Stimulated activated CD8-positive, alpha-beta memory T cell treated with anti-CD3 and anti-CD28 coated beads, Interleukin-4, amount 100 ng/mL, for 24 hours (primary cell): Measurements from ENCODE around the gene CDH2.

ENCODE experiments used
- DNase-seq: peaks from one replicate; pipeline ENCODE4 v3.0.0-alpha.2; 2020; ENCODE audit warnings: low read depth

Gene CDH2

DNA sequence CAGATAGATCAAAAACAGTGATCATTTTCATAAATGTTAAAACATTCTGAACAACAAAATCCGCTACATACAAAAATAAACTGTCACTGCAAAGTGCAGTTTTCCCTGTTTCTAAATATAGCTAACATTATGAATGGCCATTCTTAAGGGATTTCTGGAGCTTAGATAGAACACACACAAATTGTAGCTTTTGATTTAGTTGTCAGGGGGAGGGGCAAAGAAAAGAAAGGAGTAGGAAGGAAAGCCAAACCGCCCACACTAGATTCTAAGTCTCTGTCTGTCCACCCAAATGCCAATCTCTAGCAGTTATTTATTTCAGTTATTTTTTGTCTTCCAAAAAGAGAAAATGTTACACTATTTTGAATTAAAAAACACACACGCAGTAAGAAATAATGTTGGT is 182.4 kb downstream of the CDH2 start:
- no peak for DNase-seq

DNA sequence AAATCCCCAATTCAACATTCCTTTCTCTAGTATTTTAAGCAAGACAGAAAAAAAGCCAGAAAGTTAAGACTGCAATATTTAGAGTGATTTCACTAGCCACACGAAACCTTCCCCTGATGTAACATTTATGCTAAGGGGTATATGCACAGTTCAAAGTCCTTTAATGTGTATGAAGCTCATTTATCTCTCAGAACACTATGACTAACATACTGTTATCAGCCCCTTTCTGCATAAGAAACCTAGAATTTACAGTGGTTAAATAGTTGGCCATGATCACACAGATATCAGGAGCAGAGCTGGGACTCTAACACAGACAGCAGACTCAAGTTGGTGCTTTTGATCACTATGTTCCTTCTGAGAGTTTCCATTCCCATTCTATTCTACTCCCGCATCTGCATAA is 185.5 kb downstream of the CDH2 start:
- no peak for DNase-seq

DNA sequence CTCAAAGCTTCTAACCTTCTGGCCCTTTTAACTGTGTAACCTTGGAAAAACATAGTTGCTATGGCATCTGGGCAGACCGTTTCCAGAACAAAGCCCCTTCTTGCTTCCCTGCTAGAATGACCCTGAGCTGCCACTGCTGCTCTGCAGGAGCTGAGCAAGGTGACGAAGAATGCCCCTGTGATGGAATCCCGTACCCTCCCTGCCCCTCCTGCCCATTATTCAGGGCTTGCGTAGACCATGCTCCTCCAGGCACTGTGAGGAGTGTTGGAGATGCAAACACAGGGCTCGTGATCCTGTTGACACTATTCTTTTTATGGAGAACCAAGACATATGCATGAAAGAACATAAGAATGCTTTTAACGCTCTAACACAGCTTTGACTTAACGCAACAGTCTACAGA is 191.1 kb downstream of the CDH2 start:
- DNase-seq = no peak

DNA sequence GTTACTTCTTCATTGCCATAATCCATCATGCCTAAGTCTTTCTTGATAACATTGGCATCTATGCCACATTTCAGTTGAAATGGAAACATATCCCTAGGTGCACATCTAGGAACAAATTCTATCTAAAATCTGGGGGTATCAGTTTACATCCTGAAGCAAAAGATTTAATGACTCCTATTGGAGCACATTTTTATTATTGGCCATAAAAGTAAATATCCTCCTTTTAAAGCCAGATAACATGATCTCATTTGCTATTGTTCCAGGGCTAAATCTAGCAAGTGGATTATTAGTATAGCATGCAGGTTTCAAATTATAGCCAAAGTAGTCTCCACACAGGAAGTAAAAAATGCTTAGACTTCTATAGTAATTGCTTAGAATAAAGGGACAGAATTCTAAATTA is 193.2 kb downstream of the CDH2 start:
- no peak for DNase-seq

DNA sequence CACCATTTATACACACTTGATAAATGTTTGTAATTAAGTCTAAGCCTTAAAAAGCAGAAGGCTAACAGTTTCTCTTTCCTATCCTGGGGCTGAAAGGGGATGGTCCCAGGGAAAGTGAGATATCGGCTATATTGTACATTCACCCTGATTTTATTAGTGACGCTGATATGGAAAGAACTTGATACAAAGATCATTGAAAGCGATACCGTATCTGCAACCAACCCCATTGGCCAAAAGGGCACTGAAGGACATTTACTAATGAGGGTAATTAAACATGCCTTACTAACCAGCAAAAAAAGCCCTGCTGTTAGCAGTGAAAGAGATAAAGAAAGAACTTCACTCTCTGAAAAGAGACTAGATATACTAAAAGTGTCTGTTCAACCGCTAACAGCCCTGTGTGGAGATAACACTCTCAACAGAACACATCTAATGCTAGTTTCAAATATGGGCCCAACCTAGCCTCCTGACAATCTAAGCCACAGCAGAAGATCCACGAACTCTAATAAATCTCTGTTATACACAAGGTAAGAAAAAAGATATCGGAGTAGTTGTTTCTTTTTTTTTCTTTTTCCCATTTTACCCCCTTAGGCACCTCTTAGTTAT is 200.0 kb downstream of the CDH2 start:
- DNase-seq = no peak

DNA sequence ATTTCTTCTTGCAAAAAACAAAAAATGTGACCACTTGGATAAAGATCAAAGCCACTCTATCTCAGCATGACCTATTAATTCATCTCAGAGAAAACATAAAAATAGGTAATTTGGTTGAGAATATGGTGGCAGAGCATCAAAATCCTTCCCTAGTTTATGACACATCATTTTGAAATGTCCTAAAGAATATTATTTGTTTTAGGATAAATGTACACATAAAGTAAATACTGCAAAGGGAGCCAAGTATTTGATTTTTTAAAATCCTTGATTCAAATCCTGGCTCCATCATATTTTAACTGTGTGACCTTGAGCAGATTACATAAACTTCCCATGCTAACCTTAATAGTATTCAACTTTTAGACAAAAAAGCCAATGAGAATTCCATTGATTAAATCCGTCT is 206.6 kb downstream of the CDH2 start:
- DNase-seq = no peak

DNA sequence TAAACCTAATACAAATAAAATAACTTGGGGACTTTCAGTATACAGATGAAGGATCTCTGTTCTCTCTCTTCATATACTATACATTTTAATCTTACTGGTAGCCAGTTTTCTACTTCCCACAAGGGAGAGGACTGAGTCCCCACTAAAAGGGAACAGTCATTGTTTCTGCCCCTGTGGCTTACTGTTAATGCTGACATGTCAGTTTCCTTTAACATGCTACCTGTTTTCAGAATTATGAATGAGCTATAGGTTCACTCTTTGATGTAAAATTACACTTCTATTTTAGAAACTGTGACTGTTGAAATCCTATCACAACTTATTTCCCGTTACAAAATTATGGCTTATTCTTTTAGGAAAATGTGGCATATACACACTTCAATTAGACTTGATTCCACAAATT is 207.7 kb downstream of the CDH2 start:
- no peak for DNase-seq

DNA sequence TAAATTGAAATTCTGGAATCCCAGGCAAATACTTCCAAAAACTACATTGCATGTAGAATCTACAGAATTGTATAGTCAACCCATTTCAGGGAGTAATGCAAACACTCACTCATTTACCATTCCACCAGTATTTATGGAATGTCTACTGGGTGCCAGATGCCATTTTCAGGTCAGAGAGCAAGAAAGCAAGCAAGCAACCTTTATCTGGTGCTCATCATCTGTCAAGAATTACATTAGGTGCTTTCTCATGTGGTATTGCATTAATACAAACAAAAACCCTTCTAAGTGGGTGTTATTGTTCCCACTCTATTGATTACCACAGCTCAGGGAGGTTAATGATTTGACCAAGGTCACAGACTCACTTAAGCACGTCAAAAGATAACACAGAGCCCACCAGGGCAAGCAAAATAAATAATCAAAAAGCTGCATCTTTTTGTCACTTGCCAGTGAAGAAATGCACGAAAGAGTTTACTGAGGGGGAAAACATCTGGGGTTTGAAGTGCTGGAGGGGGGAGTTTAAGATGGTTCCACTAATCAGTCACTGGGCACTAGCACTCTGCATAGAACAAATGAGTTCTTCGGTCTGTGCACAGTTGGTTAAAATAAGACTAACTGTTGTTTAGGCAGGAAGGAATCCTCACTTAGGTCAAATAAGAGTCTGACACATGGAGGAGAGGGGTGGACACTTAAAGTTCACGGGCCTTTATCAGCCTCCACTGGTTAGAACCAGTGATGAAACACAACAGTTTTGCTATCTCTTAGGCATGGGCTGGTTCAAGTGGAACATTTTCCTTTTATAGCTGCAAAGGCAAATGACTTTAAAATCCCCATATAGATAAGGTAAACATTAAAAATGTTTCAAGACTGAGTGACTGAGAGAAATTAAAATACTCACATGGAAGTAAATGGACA is 208.8 kb downstream of the CDH2 start:
- DNase-seq = no peak

DNA sequence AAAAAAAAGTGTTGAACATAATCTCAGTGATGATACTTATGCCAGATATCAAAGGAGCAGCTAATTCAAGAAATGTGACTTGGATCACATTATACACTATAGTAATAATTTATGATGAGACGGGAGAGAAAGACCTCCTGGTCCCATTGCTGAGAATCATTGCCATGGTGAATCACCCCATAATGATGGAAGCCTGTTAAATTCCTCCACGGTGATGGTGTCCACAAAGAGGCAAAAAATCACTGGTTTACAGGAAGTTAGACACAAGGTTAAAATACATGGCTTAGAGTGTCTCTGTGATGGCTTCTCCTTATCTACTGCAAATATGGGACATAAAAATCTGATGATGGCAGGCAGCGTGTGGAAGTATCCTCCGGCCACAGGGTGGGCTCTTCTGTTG is 210.0 kb downstream of the CDH2 start:
- DNase-seq = no peak

DNA sequence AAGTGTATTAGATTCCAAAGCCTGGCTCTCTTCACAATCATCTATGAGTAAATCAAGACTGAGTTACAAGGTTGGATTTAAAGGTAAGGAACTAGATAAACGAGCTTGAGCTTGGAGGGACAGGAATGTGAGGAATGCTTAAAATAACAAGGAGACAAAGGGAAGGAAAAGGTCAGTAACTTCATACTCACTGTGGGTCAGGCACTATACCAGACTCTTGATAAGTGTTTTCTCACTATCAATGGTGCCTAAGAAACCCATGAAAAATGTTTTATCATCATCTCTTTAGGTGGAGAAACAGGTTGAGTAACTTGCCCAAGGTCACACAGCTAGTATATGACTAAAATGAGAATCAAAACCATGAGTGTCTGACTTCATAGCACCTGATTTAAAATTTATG is 212.1 kb downstream of the CDH2 start:
- DNase-seq = no peak

DNA sequence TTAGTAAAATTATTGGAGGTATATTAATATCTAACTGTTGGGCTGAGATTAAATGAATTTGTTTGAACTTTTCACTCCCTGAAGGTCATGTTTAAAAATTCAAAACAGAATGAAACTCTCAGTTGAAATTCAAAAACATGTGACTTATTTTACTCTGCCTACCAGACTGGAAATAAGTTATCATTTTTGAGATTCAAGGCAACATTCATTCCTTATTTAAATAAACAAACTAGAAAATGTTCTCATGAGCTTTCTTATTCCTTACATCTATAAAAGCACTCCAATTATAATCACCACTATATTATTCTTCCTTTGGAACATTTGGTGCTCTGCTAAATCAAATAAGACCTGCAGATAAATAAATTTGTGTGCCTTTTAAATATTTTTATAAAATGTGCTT is 217.8 kb downstream of the CDH2 start:
- DNase-seq = no peak

DNA sequence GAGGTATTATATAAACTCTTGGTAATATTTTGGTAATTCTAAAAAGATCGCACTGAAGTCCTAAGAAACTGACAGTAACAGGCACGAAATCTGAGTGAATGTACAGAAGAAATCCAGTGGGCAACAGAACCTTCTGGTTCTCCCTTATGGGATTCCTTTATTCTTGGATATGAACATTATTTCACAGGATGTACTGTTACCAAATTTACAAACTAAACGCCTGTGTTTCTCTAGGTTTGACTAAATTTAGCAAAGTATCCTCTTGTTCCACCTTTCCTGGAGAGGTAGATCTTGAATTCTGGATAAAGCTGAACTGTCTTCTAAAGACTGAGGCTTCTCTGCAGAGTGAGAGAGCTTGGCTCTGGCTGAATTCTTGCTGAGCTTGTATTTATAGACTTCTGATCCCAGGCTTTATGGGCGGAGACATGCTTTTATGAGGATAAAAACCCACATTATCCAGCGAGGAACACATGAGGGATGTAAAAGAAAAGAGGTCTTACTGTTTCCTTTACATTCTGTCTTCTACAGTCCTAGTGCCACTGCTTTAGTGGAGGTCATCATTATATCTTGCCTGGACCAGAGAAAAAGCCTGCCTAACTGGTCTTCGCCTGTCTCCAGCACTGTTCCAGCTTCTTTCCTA is 220.8 kb downstream of the CDH2 start:
- DNase-seq = no peak

DNA sequence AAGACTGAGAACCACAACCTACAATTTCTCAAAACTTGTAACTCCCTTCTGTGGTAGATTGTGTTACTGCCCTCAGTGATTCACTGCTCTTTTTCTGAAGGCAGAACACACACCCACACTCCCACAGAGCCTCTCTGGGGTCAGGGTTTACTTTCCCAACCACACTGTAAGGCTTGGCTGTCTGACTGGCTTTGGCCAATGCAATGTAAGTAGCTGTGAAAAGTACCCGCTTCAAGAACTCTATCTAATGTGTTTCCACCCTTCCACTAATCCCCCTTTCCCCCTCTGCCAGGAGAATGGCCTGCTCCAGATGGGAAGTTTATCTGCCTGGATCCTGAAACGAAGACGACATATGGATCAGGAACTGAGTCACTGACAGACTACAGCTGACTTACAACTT is 222.7 kb downstream of the CDH2 start:
- DNase-seq = no peak

DNA sequence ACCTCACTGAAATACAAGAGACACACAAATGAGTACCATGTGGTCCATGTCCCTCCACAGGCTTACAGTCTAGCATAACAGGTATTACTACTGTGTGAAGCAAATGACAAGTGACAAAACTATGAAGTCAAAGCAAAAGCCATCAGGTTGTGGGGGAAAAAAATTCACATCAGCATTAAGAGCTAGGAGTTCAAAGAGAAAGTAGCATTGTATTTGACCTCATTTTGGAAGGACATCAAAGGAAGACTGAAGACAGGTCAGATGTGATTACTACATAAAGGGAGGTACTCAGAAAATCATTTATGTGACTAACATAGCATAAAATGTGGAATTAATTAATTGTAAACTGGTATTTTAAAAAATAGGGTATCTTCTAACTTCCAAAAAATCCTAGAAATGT is 224.2 kb downstream of the CDH2 start:
- no peak for DNase-seq

DNA sequence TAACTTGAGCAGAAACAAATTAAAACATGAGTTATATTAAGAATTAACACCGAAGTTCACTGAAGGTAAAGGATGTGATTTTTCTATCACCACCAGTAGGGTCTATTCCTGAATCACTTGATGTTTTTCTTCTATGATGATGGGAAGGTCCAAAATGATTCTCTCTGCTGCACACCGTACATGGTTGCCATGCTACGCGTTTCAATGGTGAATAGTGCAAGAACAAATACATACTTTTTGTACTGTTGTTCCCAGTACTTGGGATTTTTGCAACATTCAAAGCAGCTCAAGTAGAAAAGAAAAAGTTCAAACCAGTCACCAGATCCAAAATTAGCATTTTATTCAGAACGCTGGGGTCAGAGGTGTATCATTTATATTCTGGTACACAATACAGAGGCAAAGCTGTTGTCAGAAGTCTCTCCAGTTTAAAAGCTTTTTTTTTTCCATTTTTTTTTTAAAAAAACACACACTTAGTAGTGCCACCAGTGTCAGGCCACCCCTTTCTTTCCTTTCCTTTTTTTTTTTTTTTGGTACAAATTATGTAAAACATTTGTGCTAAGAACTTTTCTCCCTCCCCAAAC is 226.2 kb downstream of the CDH2 start:
- no peak for DNase-seq

DNA sequence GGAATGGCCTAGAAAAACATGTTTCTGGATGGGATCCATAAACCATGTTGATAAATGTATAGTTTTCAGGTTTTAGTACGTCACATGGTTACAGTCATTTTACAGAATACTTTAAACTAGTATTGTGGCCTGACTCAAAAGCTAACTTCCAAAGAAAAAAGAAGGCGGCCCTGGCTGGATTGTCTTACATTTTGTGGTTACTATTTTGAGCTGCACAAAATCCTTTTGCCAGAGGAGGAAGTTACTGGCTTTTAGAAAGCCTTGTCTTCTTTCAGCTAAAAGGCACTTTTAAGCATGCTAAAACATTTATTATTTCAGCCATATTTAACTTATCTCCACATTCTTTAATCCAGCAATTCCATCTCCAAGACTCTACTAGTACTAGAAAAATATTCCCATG is 227.9 kb downstream of the CDH2 start:
- no peak for DNase-seq

DNA sequence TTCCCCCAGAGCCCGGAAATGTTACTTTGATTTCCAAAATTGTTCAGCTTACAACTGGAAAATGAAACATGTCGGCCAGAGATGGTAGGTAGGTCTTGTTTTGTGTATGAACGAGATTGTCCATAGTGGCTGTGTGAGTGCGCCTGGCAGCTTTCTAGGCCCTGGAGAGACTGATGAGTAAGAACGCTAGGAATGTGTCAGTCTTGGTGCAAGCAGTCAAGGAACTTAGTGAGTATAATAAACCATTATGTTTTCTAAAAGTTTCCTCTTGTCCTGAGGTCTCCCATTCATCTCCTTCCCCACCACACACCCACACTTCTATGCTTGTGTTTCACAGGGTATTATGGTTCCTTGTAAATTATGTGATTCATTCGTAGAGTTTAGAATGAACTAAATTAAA is 234.2 kb downstream of the CDH2 start:
- DNase-seq = no peak

DNA sequence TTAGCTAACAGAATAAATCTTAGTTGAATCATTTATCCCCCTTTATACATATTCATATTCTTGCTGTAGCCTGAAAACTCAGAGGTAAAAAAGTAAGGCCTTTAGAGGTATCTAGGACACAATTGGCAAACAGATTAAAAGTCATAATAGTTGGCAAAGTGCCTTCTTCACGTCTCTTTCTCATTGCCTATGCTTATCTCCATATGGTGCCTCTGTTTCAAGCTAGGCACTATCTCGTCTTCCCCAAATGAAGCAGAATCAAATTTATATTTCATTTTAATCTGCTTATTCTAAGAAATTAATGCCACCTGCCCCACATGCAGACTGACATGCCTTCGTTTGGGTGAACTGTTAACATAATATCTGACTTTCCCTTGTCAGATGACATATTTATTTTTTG is 245.4 kb downstream of the CDH2 start:
- DNase-seq = no peak

DNA sequence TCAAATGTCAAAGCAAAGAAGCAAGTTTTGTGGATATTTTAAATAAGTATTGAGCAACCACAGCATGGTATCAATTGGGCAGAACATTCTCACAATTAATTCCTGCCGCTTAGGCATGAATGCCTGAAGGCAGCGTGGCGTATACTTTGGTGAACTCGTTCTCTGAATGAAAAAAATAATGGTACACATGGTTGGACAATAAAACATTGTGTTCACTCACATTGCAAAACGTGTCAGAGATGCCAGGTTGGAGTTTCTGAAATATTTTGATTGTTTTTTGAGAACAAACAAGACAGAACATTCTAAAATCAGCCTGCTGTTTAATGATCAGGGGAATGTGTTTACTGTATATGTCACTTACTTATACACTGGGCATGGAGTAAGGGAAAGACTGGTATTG is 254.2 kb downstream of the CDH2 start:
- DNase-seq = no peak

DNA sequence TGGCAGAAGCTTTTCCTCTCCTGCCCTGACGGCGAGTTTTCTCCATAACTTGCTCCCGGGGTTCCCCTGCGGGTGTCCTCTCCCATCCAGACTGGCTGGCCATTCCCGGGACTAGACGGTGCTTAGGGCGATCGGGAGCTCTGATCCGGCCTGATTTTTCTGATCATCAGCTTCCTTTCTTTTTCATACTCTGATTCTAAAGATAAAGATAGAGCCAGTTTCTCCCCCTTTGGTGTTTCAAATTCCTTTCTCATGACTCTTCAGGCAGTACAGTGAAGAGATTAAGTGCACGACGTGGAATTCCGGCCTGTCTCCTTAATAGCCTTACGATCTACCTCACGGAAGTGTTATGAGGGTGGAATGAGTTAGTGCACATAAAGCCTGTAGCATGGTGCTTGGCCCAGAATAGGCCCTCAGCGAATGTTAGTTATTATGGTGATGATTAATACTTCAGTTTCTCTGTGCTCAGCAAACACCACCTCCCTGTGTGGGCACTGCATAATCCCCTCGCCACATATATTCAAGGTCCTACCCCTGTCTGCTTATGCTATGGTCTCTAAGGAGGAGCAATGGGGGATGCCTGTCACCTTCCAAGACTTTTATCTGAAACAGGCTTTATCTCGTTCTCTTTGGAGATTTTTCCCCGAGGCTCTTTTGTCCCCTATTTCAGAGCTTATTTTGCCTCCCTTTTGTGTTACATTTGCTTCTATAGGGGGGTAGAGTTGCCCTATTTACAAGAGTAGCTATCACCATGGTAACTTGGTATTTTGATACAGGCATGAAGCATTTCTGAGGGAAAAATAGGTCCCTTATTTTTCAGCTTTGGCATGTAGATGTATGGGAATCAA is 254.8 kb downstream of the CDH2 start:
- no peak for DNase-seq

DNA sequence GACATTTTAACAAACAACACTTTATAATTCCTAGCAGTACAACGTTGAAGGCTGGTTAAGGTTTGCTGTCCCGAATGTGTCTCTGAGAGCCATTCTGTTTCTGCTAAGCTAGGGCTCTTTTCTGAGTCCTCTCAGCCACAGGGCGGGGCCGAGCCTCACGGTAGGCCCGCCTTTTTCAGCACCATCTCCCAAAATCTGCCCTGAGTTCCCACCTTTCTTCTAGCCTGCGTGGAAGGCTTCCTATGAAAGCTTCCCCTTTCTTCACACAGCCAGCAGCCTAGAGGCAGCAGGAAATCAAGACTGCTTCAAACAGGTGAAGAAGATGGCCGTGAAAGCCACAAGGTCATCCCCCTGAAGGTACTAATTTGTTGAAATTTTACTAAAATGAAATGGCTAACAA is 255.5 kb downstream of the CDH2 start:
- DNase-seq = no peak

DNA sequence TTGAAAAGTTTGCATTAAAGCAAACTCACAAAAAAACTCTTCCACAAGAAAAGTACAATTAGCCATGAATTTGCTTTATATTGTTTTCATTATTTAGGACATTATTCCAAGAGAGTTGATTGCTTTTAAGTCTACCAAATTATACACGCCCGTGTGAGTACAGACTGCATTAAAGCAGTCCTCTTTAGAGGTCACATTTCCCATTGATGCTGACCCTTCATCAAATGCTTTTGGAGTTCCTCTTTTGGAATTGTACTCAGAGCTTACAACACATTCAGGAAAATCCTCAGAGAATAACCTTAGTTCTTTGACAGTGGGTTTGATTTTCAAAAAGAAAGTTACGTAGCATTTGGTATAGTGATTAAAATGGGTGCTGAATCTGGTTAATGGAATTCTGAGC is 256.1 kb downstream of the CDH2 start:
- no peak for DNase-seq
